A549 (cell line): ENCODE results near the gene APOBEC3B.

Source experiments
- CTCF ChIP-seq: fragments of >200 bp; sonication (Bioruptor Twin); formaldehyde crosslinking; IDR thresholded peaks from 3 replicates; pipeline ENCODE4 v1.5.1; 2016
- ELK1 ChIP-seq: fragments of 150-350 bp; IDR thresholded peaks from 2 replicates; pipeline ENCODE4 v1.6.1; 2014; ENCODE audit warnings: low read depth, mild to moderate bottlenecking, low read length
- RARB ChIP-seq: fragments of 250-450 bp; sonication (Bioruptor Pico); IDR thresholded peaks from 2 replicates; pipeline ENCODE4 v1.8.0; 2021; ENCODE audit warnings: mild to moderate bottlenecking, moderate library complexity
- RFX5 ChIP-seq: fragments of 450-650 bp; IDR thresholded peaks from 2 replicates; pipeline ENCODE4 v1.7.1; 2014; ENCODE audit warnings: antibody characterized with exemption, mild to moderate bottlenecking, moderate library complexity
- USF2 ChIP-seq: fragments of 450-650 bp; IDR thresholded peaks from 2 replicates; pipeline ENCODE4 v1.6.1; 2014; ENCODE audit warnings: antibody characterized with exemption

GRCh38 chr22:38937541-38937940 is 44.6 kb upstream of the APOBEC3B start:
- TF ChIP-seq USF2 (no peak), CTCF (no peak), ELK1 (no peak), RARB (CRISPR knock-in tag) (no peak), RFX5 (no peak)
